ENCODE data around the gene STIM2. TPM values are rescaled to one million over a fixed set of nuclear protein-coding genes. Genes with fewer than 3 reads are reported as not detected.

The STIM2 gene
- total RNA-seq, 2 donors from 2014 or later = 34.4 to 44.2 TPM

- Histone ChIP-seq H3K36me3 (no peaks in the 10 kb centered on the region), H3K27ac (no peak overlapping the region), H3K27me3 (replicated peaks; ENCODE audit: insufficient read depth) (no peaks in the 10 kb centered on the region), H3K4me3 (no peak overlapping the region), H3K9me3 (no peaks in the 10 kb centered on the region), H3K4me1 (replicated peaks) (no peaks in the 10 kb centered on the region)
- intact Hi-C loops (cut with DNase I) = no loop called here
- 83% methylated on average over 6 of the region's 6 CpGs for WGBS
- no peak for DNase-seq (ENCODE audit: low spot score)
- TF ChIP-seq POLR2A (IDR thresholded peaks at IDR 0.05) (no peak), CTCF (IDR thresholded peaks at IDR 0.05) (no peak), POLR2AphosphoS5 (IDR thresholded peaks at IDR 0.05) (no peak)
These were observed 179.7 kb downstream of the STIM2 start for GRCh38 chr4:27040356-27040755.

GRCh38 chr4:27042411-27042810 lies 181.8 kb downstream of the STIM2 start:
- no peaks in the 10 kb centered on the region for H3K36me3 ChIP-seq
- H3K9me3 ChIP-seq = no peaks in the 10 kb centered on the region
- intact Hi-C loops (cut with DNase I) = no loop called here
- H3K27me3 ChIP-seq (replicated peaks; ENCODE audit: insufficient read depth) = no peaks in the 10 kb centered on the region
- no peak overlapping the region for H3K4me3 ChIP-seq
- no peak for TF ChIP-seq POLR2AphosphoS5 (IDR thresholded peaks at IDR 0.05)
- TF ChIP-seq CTCF (IDR thresholded peaks at IDR 0.05) = no peak
- no peak for TF ChIP-seq POLR2A (IDR thresholded peaks at IDR 0.05)
- no peaks in the 10 kb centered on the region for H3K4me1 ChIP-seq (replicated peaks)
- H3K27ac ChIP-seq = no peak overlapping the region
- no peak for DNase-seq (ENCODE audit: low spot score)
- 97% methylated on average over 2 of the region's 2 CpGs for WGBS

GRCh38 chr4:27043200-27043599 lies 182.6 kb downstream of the STIM2 start:
- 84% methylated on average over 1 of the region's 1 CpG for WGBS
- H3K36me3 ChIP-seq = no peaks in the 10 kb centered on the region
- no peaks in the 10 kb centered on the region for H3K4me1 ChIP-seq (replicated peaks)
- intact Hi-C loops (cut with DNase I) = no loop called here
- H3K27ac ChIP-seq = no peak overlapping the region
- no peak for DNase-seq (ENCODE audit: low spot score)
- no peak overlapping the region for H3K4me3 ChIP-seq
- TF ChIP-seq CTCF (IDR thresholded peaks at IDR 0.05) = no peak
- no peak for TF ChIP-seq POLR2A (IDR thresholded peaks at IDR 0.05)
- H3K27me3 ChIP-seq (replicated peaks; ENCODE audit: insufficient read depth) = no peaks in the 10 kb centered on the region
- no peaks in the 10 kb centered on the region for H3K9me3 ChIP-seq

GRCh38 chr4:27046851-27047250 lies 186.2 kb downstream of the STIM2 start:
- intact Hi-C loops (cut with DNase I) = no loop called here
- no peak for DNase-seq (ENCODE audit: low spot score)
- Histone ChIP-seq H3K9me3 (no peaks in the 10 kb centered on the region), H3K27me3 (replicated peaks; ENCODE audit: insufficient read depth) (no peaks in the 10 kb centered on the region), H3K27ac (no peak overlapping the region), H3K4me1 (replicated peaks) (no peaks in the 10 kb centered on the region), H3K4me3 (no peak overlapping the region), H3K36me3 (no peaks in the 10 kb centered on the region)
- TF ChIP-seq POLR2A (IDR thresholded peaks at IDR 0.05) = no peak
- no peak for TF ChIP-seq CTCF (IDR thresholded peaks at IDR 0.05)
- no peak for TF ChIP-seq POLR2AphosphoS5 (IDR thresholded peaks at IDR 0.05)
- 30% methylated on average over 1 of the region's 1 CpG for WGBS

- 16% methylated on average over 19 of the region's 19 CpGs for WGBS
- H3K4me1 ChIP-seq (replicated peaks) = no peaks in the 10 kb centered on the region
- no peak overlapping the region for H3K27ac ChIP-seq
- no peaks in the 10 kb centered on the region for H3K27me3 ChIP-seq (replicated peaks; ENCODE audit: insufficient read depth)
- intact Hi-C loops (cut with DNase I) = no loop called here
- peak overlapping the region in 1 of 2 donors; percentile 5 for H3K4me3 ChIP-seq
- no peaks in the 10 kb centered on the region for H3K36me3 ChIP-seq
- H3K9me3 ChIP-seq = no peaks in the 10 kb centered on the region
- TF ChIP-seq POLR2AphosphoS5 (IDR thresholded peaks at IDR 0.05) (no peak), CTCF (IDR thresholded peaks at IDR 0.05) (peak; percentile 63 to 79 (median 74))
- DNase-seq (ENCODE audit: low spot score) = no peak
These were observed 188.0 kb downstream of the STIM2 start for GRCh38 chr4:27048429-27049238.

Data from prostate gland (tissue), 2 donors.